Activated naive CD8-positive, alpha-beta T cell treated with anti-CD3 and anti-CD28 coated beads for 36 hours (primary cell): ENCODE data around the gene RPL6. TPM values are rescaled to one million over a fixed set of nuclear protein-coding genes. Genes with fewer than 3 reads are reported as not detected.

ENCODE experiments used
- DNase-seq: peaks from one replicate; pipeline ENCODE4 v3.0.0; 2021
- H3K27ac Mint-ChIP-seq: one replicate; pipeline ENCODE4 v1.8.0; 2022; ENCODE audit warnings: mild to moderate bottlenecking, moderate library complexity, mixed read lengths
- H3K27me3 Mint-ChIP-seq: one replicate; pipeline ENCODE4 v1.8.0; 2022; ENCODE audit warnings: mild to moderate bottlenecking, mixed read lengths
- H3K36me3 Mint-ChIP-seq: one replicate; pipeline ENCODE4 v1.8.0; 2021; ENCODE audit warnings: mild to moderate bottlenecking, mixed read lengths
- H3K4me1 Mint-ChIP-seq: one replicate; pipeline ENCODE4 v1.8.0; 2021; ENCODE audit warnings: mixed read lengths
- H3K4me3 Mint-ChIP-seq: one replicate; pipeline ENCODE4 v1.8.0; 2022; ENCODE audit warnings: mild to moderate bottlenecking, moderate library complexity, mixed read lengths
- H3K9me3 Mint-ChIP-seq: one replicate; pipeline ENCODE4 v1.8.0; 2022; ENCODE audit warnings: mixed read lengths
- total RNA-seq, 2 experiments: library from RNA; stranded (reverse); gene quantifications; one replicate each; pipeline ENCODE4 v1.2.3, GENCODE V29; 2021

Gene RPL6
- total RNA-seq, 2 experiments from 2014 or later = 2,009 to 2,101 TPM

DNA sequence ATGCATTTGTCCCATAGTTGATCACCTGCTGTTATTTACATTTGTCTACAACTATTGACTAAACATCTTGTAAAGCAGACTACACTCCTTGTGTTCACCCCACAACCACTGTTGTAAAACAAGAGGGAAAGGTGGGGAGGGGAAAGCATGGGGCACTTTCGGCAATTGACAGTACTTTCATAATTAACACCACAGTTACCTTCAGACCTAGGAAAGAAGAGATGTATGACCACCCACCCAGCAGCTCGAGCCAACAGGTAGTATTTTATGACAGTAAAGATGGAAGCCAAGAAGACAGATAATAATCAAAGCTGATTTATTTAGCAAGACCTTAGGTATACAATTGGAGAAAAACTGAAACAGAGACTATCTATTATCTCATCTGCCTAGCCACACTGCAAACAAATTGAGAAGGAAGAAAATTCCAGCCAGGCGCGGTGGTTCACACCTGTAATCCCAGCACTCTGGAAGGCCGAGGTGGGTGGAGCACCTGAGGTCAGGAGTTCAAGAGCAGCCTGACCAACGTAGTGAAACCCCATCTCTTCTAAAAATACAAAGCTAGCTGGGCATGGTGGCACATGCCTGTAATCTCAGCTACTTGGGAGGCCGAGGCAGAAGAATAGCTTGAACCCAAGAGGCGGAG is 38.4 kb downstream of the RPL6 start:
- no peak overlapping the region for H3K27ac Mint-ChIP-seq
- no peak for DNase-seq
- no peaks in the 10 kb centered on the region for H3K9me3 Mint-ChIP-seq
- H3K4me1 Mint-ChIP-seq = peaks cover 6% of the 10 kb centered on the region
- H3K27me3 Mint-ChIP-seq = no peaks in the 10 kb centered on the region
- H3K36me3 Mint-ChIP-seq = no peaks in the 10 kb centered on the region
- no peak overlapping the region for H3K4me3 Mint-ChIP-seq

DNA sequence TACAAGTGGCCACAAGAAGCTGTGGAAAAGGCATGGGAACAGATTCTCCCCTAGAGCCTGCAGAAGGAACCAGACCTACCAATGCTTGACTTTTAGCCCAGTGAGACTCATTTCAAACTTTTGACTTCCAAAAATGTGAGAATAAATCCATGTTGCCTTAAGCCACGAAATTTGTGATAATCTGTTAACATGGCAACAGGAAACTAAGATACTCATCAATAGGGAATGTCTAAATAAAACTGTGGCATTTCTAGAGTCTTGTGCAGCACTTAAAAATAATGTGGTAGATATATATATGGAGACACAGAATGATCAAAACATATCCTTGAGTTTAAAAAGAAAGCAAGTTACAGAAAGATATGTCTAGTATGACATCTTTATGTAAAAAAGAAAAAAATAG is 39.2 kb downstream of the RPL6 start:
- H3K9me3 Mint-ChIP-seq = no peaks in the 10 kb centered on the region
- no peaks in the 10 kb centered on the region for H3K27me3 Mint-ChIP-seq
- DNase-seq = no peak
- peaks cover 6% of the 10 kb centered on the region for H3K4me1 Mint-ChIP-seq
- no peak overlapping the region for H3K27ac Mint-ChIP-seq
- no peaks in the 10 kb centered on the region for H3K36me3 Mint-ChIP-seq
- no peak overlapping the region for H3K4me3 Mint-ChIP-seq

DNA sequence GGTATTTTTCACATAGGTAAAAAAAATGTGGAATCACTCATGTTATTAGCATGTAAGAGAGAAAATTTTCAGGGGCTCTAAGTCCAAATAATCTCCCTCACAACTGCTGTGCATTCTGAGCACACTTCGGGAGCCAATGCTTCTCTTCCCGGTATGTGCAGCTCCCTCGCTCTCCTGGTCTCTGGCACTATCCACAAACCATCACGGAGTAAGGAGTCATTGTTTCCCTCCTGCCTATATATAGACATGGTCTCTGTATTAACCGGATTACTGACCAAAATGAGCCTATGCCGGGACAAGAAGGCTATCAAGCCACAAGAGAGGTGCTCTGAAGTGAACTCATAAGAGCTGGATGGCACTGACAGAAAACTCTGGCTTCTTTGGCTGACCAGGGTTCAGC is 40.5 kb downstream of the RPL6 start:
- Mint-ChIP-seq H3K4me3 (no peak overlapping the region), H3K4me1 (peaks cover 6% of the 10 kb centered on the region), H3K27ac (no peak overlapping the region), H3K9me3 (no peaks in the 10 kb centered on the region), H3K36me3 (no peaks in the 10 kb centered on the region), H3K27me3 (no peaks in the 10 kb centered on the region)
- no peak for DNase-seq

DNA sequence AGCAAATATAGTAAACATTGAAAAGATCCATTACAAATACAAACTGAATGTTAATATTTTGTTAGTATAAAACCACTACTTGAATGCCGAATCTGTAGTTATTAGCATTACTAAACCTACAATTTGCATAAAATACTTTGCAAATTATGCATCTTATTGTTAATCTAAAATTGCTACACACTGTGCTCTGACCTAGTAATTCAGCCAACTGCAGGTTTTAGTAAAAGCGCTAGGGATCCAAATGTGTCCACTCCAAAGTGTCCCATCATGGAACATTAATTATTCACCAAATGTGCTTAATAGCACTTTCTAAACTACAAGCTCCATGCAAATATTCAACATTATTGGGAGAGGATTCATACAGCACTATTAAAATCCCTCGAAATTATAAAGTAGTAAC is 41.4 kb downstream of the RPL6 start:
- H3K9me3 Mint-ChIP-seq = no peaks in the 10 kb centered on the region
- no peaks in the 10 kb centered on the region for H3K36me3 Mint-ChIP-seq
- peaks cover 6% of the 10 kb centered on the region for H3K4me1 Mint-ChIP-seq
- H3K27me3 Mint-ChIP-seq = no peaks in the 10 kb centered on the region
- no peak overlapping the region for H3K27ac Mint-ChIP-seq
- no peak for DNase-seq
- no peak overlapping the region for H3K4me3 Mint-ChIP-seq

DNA sequence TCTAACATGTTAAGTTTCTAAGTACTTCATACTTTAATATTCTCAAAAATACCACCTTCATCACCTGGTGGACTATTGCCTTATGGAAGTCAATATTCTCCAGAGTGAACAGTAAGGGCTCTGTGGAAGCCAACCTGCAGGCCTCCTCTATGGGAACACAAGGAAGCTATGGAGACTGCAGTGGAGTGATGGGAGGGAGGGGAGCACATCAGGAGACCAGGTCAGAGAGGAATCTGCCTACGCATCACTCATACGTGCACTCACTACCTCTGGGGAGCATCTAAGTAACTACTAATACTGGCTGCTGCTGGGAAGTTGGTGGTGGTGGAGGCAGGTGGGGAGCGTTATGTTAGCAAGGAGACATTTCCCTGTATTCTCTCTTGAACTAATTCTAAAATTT is 47.1 kb downstream of the RPL6 start:
- H3K4me3 Mint-ChIP-seq = no peak overlapping the region
- H3K36me3 Mint-ChIP-seq = no peaks in the 10 kb centered on the region
- no peak for DNase-seq
- no peak overlapping the region for H3K27ac Mint-ChIP-seq
- peaks cover 10% of the 10 kb centered on the region for H3K4me1 Mint-ChIP-seq
- no peaks in the 10 kb centered on the region for H3K27me3 Mint-ChIP-seq
- no peaks in the 10 kb centered on the region for H3K9me3 Mint-ChIP-seq

DNA sequence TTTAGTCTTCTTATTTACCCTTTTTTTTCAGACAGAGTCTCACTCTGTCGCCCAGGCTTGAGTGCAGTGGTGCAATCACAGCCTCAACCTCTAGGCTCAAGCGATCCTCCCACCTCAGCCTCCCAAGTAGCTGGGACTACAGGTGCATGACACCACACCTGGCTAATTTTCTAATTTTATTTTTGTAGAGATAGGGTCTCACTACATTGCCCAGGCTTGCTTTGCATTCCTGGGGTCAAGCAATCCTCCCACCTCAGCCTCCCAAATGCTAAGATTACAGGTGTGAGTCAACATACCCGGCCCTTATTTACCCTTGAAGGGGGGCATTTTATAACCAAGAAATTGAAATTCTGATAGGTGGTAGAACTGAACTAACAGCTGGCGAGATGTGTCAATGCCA is 48.1 kb downstream of the RPL6 start:
- no peak for DNase-seq
- H3K27ac Mint-ChIP-seq = no peak overlapping the region
- no peaks in the 10 kb centered on the region for H3K27me3 Mint-ChIP-seq
- no peaks in the 10 kb centered on the region for H3K36me3 Mint-ChIP-seq
- no peaks in the 10 kb centered on the region for H3K9me3 Mint-ChIP-seq
- no peak overlapping the region for H3K4me3 Mint-ChIP-seq
- H3K4me1 Mint-ChIP-seq = peaks cover 14% of the 10 kb centered on the region

DNA sequence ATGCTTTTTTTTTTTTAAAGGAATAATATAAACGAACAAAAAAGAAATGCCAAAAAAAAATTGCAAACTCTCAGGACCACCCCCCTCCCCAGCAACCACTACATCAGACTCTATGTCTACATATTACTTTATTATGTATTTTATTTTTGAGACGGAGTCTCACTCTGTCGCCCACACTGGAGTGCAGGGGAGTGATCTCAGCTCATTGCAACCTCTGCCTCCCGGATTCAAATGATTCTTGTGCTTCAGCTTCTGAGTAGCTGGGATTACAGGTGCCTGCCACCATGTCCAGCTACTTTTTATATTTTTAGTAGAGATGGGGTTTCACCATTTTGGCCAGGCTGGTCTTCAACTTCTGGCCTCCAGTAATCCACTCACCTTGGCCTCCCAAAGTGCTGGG is 50.1 kb downstream of the RPL6 start:
- Mint-ChIP-seq H3K27me3 (no peaks in the 10 kb centered on the region), H3K4me1 (peaks cover 17% of the 10 kb centered on the region), H3K27ac (no peak overlapping the region), H3K36me3 (peaks cover 2% of the 10 kb centered on the region), H3K4me3 (no peak overlapping the region), H3K9me3 (no peaks in the 10 kb centered on the region)
- DNase-seq = no peak

DNA sequence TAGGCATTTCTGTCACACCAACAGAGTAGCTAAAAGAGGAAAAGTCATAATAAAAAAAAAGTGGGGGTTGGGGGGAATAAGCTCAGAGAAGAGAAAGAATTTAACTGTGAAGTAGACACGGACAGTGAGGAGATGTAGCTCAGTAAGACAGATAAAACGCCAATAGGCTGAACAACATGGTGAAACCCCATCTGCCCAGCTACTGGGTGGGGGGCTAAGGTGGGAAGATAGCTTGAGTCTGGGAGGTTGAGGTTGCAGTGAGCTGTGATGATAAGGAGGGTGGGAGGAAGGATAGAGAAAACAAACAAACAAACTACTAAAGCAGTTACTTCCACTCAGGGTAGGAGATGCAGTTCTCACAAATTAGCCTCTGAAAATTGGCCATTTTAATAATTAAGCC is 52.2 kb downstream of the RPL6 start:
- no peak overlapping the region for H3K4me3 Mint-ChIP-seq
- H3K27ac Mint-ChIP-seq = no peak overlapping the region
- no peak for DNase-seq
- H3K27me3 Mint-ChIP-seq = no peaks in the 10 kb centered on the region
- H3K9me3 Mint-ChIP-seq = no peaks in the 10 kb centered on the region
- H3K36me3 Mint-ChIP-seq = peaks cover 2% of the 10 kb centered on the region
- peaks cover 24% of the 10 kb centered on the region for H3K4me1 Mint-ChIP-seq

Other genes with a start within 250 kb of the RPL6 start
- gene HECTD4, start 27.2 kb downstream of the RPL6 start, total RNA-seq = 10 to 100 TPM; 15.8 to 17.8 TPM
- 100 to 1,000 TPM; 172 to 175 TPM for gene PTPN11, start 9.3 kb upstream of the RPL6 start, total RNA-seq